GM23338 (cell line): ENCODE measurements around the gene OR1I1.

Source experiments
- CREB1 ChIP-seq: fragments of 250-450 bp; sonication (Bioruptor Pico); IDR thresholded peaks from 2 replicates; pipeline ENCODE4 v1.5.0; 2020; ENCODE audit warnings: low read depth, mild to moderate bottlenecking, moderate library complexity
- EZH2 ChIP-seq: fragments of 200-600 bp; sonication (generic); IDR thresholded peaks from one replicate; pipeline ENCODE4 v1.8.0; 2017; ENCODE audit warnings: antibody characterized with exemption, mild to moderate bottlenecking, low read depth; ENCODE audit not compliant: unreplicated experiment
- EZH2phosphoT487 ChIP-seq: fragments of 200-600 bp; sonication (generic); IDR thresholded peaks from one replicate; pipeline ENCODE4 v1.8.1; 2018; ENCODE audit warnings: antibody characterized with exemption; ENCODE audit not compliant: unreplicated experiment
- JUNB ChIP-seq: IDR thresholded peaks from one replicate; pipeline ENCODE4 v1.6.1; 2016; ENCODE audit warnings: antibody characterized with exemption; ENCODE audit not compliant: unreplicated experiment
- NANOG ChIP-seq: IDR thresholded peaks from 2 replicates; pipeline ENCODE4 v1.6.1; 2016; ENCODE audit warnings: antibody characterized with exemption, borderline replicate concordance
- POLR2AphosphoS5 ChIP-seq: IDR thresholded peaks from 2 replicates; pipeline ENCODE4 v1.6.1; 2016; ENCODE audit warnings: antibody characterized with exemption, low read depth
- TF ChIP-seq, protein P1 (sequence below), 2 experiments: fragments of 200-600 bp in 1 of 2; sonication (generic) in 1 of 2; conservative IDR thresholded peaks; 2 replicates each; pipeline versions ENCODE4 v1.5.1 to v1.6.1; 2016 to 2017; ENCODE audit warnings: antibody characterized with exemption in 2 of 2, low read depth in 2 of 2, mild to moderate bottlenecking in 2 of 2, moderate library complexity in 1 of 2
- TF ChIP-seq, protein P2 (sequence below): IDR thresholded peaks from one replicate; pipeline ENCODE4 v1.6.1; 2018; ENCODE audit warnings: antibody characterized with exemption; ENCODE audit not compliant: unreplicated experiment
- TF ChIP-seq, protein P3 (sequence below): fragments of 250-450 bp; sonication (Bioruptor Pico); IDR thresholded peaks from 2 replicates; pipeline ENCODE4 v1.5.0; 2020; ENCODE audit warnings: mild to moderate bottlenecking, moderate library complexity

DNA sequence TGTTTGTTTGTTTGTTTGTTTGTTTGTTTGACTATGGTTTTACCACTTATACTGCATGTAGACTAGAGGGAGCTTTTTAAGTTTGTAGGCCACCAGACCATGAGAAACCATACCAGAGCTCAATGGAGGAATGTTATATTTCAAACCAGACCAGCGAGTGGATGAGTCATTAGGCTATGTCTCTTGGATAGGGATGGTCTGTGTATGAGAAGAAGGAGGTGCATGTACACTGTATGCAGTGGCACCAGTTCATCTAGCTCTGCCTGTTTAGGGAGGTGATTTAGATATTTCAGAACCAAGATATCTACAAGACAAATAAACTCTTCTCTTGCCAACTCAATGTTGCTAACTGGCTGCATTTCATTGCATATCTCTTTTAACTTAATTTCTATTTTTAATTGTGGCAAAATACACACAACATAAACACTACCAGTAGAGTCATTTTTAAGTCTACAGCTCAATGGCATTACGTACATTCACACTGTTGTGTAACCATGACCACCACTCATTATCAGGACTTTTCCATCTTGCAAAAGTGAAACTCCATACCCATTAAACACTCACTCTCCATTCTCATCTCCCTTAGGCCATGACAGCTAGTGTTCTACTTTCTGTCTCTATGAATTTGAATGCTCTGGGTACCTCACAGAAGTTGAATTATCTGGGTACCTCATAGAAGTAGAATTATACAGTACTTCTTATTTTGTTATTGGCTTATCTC lies 54.4 kb downstream of the OR1I1 start:
- TF ChIP-seq, protein P1, sequence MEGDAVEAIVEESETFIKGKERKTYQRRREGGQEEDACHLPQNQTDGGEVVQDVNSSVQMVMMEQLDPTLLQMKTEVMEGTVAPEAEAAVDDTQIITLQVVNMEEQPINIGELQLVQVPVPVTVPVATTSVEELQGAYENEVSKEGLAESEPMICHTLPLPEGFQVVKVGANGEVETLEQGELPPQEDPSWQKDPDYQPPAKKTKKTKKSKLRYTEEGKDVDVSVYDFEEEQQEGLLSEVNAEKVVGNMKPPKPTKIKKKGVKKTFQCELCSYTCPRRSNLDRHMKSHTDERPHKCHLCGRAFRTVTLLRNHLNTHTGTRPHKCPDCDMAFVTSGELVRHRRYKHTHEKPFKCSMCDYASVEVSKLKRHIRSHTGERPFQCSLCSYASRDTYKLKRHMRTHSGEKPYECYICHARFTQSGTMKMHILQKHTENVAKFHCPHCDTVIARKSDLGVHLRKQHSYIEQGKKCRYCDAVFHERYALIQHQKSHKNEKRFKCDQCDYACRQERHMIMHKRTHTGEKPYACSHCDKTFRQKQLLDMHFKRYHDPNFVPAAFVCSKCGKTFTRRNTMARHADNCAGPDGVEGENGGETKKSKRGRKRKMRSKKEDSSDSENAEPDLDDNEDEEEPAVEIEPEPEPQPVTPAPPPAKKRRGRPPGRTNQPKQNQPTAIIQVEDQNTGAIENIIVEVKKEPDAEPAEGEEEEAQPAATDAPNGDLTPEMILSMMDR (conservative IDR thresholded peaks at IDR 0.05; ENCODE audit: low read depth in 2 of 2), result no peak
- no peak for TF ChIP-seq EZH2phosphoT487
- no peak for TF ChIP-seq EZH2
- TF ChIP-seq CREB1 (CRISPR knock-in tag), result no peak
- no peak for TF ChIP-seq POLR2AphosphoS5
- TF ChIP-seq, protein P2, sequence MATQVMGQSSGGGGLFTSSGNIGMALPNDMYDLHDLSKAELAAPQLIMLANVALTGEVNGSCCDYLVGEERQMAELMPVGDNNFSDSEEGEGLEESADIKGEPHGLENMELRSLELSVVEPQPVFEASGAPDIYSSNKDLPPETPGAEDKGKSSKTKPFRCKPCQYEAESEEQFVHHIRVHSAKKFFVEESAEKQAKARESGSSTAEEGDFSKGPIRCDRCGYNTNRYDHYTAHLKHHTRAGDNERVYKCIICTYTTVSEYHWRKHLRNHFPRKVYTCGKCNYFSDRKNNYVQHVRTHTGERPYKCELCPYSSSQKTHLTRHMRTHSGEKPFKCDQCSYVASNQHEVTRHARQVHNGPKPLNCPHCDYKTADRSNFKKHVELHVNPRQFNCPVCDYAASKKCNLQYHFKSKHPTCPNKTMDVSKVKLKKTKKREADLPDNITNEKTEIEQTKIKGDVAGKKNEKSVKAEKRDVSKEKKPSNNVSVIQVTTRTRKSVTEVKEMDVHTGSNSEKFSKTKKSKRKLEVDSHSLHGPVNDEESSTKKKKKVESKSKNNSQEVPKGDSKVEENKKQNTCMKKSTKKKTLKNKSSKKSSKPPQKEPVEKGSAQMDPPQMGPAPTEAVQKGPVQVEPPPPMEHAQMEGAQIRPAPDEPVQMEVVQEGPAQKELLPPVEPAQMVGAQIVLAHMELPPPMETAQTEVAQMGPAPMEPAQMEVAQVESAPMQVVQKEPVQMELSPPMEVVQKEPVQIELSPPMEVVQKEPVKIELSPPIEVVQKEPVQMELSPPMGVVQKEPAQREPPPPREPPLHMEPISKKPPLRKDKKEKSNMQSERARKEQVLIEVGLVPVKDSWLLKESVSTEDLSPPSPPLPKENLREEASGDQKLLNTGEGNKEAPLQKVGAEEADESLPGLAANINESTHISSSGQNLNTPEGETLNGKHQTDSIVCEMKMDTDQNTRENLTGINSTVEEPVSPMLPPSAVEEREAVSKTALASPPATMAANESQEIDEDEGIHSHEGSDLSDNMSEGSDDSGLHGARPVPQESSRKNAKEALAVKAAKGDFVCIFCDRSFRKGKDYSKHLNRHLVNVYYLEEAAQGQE, result no peak
- TF ChIP-seq JUNB, result no peak
- TF ChIP-seq, protein P3, sequence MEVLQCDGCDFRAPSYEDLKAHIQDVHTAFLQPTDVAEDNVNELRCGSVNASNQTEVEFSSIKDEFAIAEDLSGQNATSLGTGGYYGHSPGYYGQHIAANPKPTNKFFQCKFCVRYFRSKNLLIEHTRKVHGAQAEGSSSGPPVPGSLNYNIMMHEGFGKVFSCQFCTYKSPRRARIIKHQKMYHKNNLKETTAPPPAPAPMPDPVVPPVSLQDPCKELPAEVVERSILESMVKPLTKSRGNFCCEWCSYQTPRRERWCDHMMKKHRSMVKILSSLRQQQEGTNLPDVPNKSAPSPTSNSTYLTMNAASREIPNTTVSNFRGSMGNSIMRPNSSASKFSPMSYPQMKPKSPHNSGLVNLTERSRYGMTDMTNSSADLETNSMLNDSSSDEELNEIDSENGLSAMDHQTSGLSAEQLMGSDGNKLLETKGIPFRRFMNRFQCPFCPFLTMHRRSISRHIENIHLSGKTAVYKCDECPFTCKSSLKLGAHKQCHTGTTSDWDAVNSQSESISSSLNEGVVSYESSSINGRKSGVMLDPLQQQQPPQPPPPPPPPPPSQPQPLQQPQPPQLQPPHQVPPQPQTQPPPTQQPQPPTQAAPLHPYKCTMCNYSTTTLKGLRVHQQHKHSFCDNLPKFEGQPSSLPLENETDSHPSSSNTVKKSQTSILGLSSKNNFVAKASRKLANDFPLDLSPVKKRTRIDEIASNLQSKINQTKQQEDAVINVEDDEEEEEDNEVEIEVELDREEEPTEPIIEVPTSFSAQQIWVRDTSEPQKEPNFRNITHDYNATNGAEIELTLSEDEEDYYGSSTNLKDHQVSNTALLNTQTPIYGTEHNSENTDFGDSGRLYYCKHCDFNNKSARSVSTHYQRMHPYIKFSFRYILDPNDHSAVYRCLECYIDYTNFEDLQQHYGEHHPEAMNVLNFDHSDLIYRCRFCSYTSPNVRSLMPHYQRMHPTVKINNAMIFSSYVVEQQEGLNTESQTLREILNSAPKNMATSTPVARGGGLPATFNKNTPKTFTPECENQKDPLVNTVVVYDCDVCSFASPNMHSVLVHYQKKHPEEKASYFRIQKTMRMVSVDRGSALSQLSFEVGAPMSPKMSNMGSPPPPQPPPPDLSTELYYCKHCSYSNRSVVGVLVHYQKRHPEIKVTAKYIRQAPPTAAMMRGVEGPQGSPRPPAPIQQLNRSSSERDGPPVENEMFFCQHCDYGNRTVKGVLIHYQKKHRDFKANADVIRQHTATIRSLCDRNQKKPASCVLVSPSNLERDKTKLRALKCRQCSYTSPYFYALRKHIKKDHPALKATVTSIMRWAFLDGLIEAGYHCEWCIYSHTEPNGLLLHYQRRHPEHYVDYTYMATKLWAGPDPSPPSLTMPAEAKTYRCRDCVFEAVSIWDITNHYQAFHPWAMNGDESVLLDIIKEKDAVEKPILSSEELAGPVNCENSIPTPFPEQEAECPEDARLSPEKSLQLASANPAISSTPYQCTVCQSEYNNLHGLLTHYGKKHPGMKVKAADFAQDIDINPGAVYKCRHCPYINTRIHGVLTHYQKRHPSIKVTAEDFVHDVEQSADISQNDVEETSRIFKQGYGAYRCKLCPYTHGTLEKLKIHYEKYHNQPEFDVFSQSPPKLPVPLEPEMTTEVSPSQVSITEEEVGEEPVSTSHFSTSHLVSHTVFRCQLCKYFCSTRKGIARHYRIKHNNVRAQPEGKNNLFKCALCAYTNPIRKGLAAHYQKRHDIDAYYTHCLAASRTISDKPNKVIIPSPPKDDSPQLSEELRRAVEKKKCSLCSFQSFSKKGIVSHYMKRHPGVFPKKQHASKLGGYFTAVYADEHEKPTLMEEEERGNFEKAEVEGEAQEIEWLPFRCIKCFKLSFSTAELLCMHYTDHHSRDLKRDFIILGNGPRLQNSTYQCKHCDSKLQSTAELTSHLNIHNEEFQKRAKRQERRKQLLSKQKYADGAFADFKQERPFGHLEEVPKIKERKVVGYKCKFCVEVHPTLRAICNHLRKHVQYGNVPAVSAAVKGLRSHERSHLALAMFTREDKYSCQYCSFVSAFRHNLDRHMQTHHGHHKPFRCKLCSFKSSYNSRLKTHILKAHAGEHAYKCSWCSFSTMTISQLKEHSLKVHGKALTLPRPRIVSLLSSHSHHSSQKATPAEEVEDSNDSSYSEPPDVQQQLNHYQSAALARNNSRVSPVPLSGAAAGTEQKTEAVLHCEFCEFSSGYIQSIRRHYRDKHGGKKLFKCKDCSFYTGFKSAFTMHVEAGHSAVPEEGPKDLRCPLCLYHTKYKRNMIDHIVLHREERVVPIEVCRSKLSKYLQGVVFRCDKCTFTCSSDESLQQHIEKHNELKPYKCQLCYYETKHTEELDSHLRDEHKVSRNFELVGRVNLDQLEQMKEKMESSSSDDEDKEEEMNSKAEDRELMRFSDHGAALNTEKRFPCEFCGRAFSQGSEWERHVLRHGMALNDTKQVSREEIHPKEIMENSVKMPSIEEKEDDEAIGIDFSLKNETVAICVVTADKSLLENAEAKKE (CRISPR knock-in tag), result no peak
- TF ChIP-seq NANOG, result no peak
